ENCODE data around the gene PRKCE.

PRKCE gene

DNA sequence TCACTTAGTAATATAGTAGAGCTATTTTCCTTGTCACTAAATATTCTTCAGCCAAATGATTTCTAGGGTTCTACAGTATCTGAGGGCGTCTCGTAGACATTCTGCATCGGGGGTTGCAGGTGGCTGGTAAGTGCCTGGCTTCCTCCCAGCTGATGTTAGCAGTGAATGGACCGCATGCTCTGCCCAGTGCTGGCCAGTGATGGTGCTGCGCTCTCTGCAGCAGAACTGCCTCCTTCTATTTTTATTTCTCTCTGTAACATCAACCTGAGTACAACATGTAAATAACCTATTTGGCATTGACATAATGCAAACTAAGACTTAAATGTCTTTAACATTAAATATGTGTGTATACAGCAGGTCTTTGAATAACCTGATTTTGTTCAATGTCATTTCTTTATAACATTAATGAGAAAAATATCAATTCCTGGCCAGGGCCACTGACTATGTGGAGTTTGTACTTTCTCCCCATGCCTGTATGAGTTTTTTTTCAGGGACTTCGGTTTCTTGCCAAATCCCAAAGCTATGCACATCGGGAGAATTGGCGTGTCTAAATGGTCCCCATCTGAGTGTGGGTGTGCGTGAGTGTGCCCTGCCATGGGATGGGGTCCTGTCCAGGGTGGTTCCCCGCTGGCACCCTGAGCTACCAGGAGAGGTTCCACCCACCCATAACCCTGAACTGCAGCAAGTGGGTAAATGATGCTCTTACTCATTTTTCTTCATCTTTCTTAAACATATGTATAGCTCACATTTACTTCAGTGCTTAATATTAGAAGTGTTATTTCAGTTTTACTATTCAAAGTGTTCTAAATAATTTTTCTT lies 367.5 kb downstream of the PRKCE start:
- CTCF ChIA-PET: interaction anchor here (2.2 to 2.5 kb wide), 2 partner anchors 44 to 348 kb away, joined by 5 to 6 read pairs; no protein-coding TSS in a partner anchor
- Mint-ChIP-seq H3K27ac (peak overlapping the region; percentile 90), H3K9me3 (no peaks in the 10 kb centered on the region)

DNA sequence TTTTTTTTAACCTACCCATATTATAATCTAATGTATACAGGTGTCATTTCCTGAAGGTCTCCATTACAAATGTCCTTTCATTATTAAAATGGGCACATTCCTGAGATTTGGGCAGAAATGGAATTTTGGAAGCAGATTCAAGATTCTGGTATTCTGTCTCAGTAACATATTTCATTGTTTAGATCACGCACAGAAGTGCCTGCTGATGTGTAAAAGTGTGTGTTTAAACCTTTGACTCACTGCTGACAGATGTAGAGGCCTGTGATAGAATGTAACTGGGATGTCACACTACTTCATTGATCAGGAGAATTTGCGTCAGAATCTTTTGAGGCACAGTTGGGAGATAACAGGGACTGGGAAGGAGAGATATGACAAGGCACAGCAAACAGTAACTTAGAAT lies 368.9 kb downstream of the PRKCE start:
- Mint-ChIP-seq H3K4me3 (no peak overlapping the region), H3K9me3 (no peaks in the 10 kb centered on the region), H3K36me3 (peaks cover 11% of the 10 kb centered on the region), H3K4me1 (peaks cover 42% of the 10 kb centered on the region), H3K27ac (peak overlapping the region; percentile 90), H3K27me3 (no peaks in the 10 kb centered on the region)
- no peak for DNase-seq
- CTCF ChIA-PET: interaction anchor here (2.2 to 2.5 kb wide), 2 partner anchors 43 to 346 kb away, joined by 5 to 6 read pairs; no protein-coding TSS in a partner anchor

More for the DNA sequence above, 367.5 kb downstream of the PRKCE start:
- H3K4me3 Mint-ChIP-seq: peak overlapping the region; percentile 3
- H3K36me3 Mint-ChIP-seq: peaks cover 11% of the 10 kb centered on the region
- no peak for DNase-seq
- no peaks in the 10 kb centered on the region for H3K27me3 Mint-ChIP-seq
- peaks cover 42% of the 10 kb centered on the region for H3K4me1 Mint-ChIP-seq

GRCh38 chr2:46023165-46023854 lies 371.8 kb downstream of the PRKCE start:
- no peak overlapping the region for H3K4me3 Mint-ChIP-seq
- DNase-seq: no peak
- no peaks in the 10 kb centered on the region for H3K9me3 Mint-ChIP-seq
- peaks cover 37% of the 10 kb centered on the region for H3K4me1 Mint-ChIP-seq
- H3K27me3 Mint-ChIP-seq: no peaks in the 10 kb centered on the region
- CTCF ChIA-PET: interaction anchor here (1.0 kb wide), 1 partner anchor 30 kb away, joined by 3 read pairs; no protein-coding TSS in a partner anchor
- no peak overlapping the region for H3K27ac Mint-ChIP-seq
- H3K36me3 Mint-ChIP-seq: peaks cover 7% of the 10 kb centered on the region

- no peaks in the 10 kb centered on the region for H3K9me3 Mint-ChIP-seq
- H3K4me3 Mint-ChIP-seq: no peak overlapping the region
- H3K4me1 Mint-ChIP-seq: peaks cover 30% of the 10 kb centered on the region
- no peak overlapping the region for H3K27ac Mint-ChIP-seq
- CTCF ChIA-PET: no interaction called here
- DNase-seq: no peak
- H3K27me3 Mint-ChIP-seq: no peaks in the 10 kb centered on the region
- peaks cover 7% of the 10 kb centered on the region for H3K36me3 Mint-ChIP-seq
Observed at GRCh38 chr2:46024146-46024779, 372.8 kb downstream of the PRKCE start.

DNA sequence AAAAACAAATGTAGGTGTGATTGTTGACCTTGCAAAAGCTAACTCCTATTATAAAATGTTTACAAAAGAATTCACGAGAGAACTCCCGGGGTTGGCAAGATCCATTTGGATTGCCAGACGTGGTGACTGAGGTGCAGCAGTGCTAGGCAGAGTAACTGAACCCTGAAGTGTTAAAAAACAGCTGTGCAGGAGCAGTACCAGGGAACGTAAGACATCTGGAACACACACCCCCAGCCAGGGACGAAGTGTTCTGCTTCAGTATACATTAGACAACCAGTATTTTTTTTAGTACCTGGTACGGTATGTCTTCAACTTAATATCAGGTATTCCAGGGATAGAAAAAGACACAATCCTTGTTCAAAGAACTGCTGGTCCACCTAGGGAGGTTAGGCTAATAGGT lies 373.6 kb downstream of the PRKCE start:
- no peaks in the 10 kb centered on the region for H3K27me3 Mint-ChIP-seq
- H3K4me3 Mint-ChIP-seq: no peak overlapping the region
- CTCF ChIA-PET: no interaction called here
- no peak for DNase-seq
- peaks cover 7% of the 10 kb centered on the region for H3K36me3 Mint-ChIP-seq
- H3K4me1 Mint-ChIP-seq: peaks cover 22% of the 10 kb centered on the region
- no peak overlapping the region for H3K27ac Mint-ChIP-seq
- H3K9me3 Mint-ChIP-seq: no peaks in the 10 kb centered on the region

DNA sequence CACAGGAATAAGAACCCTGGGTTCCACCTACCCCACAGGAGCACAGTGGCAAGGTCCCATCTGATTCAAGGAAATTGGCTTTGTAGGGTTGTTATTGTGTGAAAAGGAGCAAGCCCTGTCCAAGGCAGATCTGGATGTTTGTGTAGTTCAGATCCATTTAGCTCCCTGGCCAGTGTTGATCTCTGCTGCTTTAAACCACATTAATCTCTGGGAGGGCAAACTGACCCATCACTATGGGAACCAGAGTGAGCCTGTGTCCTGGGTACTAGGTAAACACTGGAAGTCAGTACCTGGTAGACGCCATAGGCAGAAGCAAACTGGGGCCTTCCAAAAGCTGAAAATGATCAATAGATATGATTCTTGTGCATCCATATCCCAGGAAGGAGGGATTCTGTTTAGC lies 374.2 kb downstream of the PRKCE start:
- Mint-ChIP-seq H3K4me3 (no peak overlapping the region), H3K27ac (no peak overlapping the region), H3K27me3 (no peaks in the 10 kb centered on the region), H3K36me3 (peaks cover 4% of the 10 kb centered on the region), H3K9me3 (no peaks in the 10 kb centered on the region), H3K4me1 (peaks cover 16% of the 10 kb centered on the region)
- DNase-seq: no peak
- CTCF ChIA-PET: no interaction called here

GRCh38 chr2:46026431-46026830 lies 375.0 kb downstream of the PRKCE start:
- CTCF ChIA-PET: interaction anchor here (1.0 kb wide), 1 partner anchor 16 kb away, joined by 3 read pairs; no protein-coding TSS in a partner anchor
- no peak overlapping the region for H3K27ac Mint-ChIP-seq

GRCh38 chr2:46029332-46029811 lies 377.9 kb downstream of the PRKCE start:
- Mint-ChIP-seq H3K27me3 (no peaks in the 10 kb centered on the region), H3K27ac (no peak overlapping the region), H3K4me3 (no peak overlapping the region), H3K36me3 (no peaks in the 10 kb centered on the region), H3K4me1 (no peaks in the 10 kb centered on the region), H3K9me3 (no peaks in the 10 kb centered on the region)
- no peak for DNase-seq
- CTCF ChIA-PET: interaction anchor here (0.7 to 1.3 kb wide), 5 partner anchors 13 to 433 kb away, joined by 3 to 4 read pairs (median 4); no protein-coding TSS in a partner anchor

More at GRCh38 chr2:46026431-46026830, 375.0 kb downstream of the PRKCE start:
- DNase-seq: no peak
- Mint-ChIP-seq H3K9me3 (no peaks in the 10 kb centered on the region), H3K27me3 (no peaks in the 10 kb centered on the region), H3K4me1 (peaks cover 11% of the 10 kb centered on the region), H3K4me3 (no peak overlapping the region), H3K36me3 (peaks cover 2% of the 10 kb centered on the region)

DNA sequence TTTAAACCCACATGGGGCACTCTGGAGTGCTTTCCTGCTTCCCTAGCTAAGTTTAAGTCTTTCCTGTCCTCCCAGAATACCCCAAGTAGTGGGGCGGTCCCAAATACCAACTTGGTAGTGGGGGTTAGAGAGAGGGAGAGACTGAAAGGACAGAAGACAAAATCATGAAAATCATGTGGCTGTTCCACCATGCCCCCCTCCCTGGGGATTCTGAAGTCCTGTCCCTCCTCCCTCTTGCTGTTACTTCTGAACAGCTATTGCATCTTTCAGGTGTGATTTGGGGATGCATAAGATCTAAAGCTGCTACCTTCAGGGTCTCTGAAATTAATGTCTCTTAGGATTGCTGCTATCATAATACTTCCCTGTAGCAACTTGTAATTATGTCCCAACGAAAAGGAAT lies 378.9 kb downstream of the PRKCE start:
- Mint-ChIP-seq H3K27ac (no peak overlapping the region), H3K9me3 (no peaks in the 10 kb centered on the region), H3K4me1 (no peaks in the 10 kb centered on the region), H3K4me3 (no peak overlapping the region), H3K27me3 (no peaks in the 10 kb centered on the region), H3K36me3 (no peaks in the 10 kb centered on the region)
- CTCF ChIA-PET: interaction anchor here (0.7 to 1.3 kb wide), 2 partner anchors 19 to 33 kb away, joined by 3 to 4 read pairs; no protein-coding TSS in a partner anchor
- no peak for DNase-seq

GRCh38 chr2:46032161-46032813 lies 380.8 kb downstream of the PRKCE start:
- no peak overlapping the region for H3K27ac Mint-ChIP-seq

DNA sequence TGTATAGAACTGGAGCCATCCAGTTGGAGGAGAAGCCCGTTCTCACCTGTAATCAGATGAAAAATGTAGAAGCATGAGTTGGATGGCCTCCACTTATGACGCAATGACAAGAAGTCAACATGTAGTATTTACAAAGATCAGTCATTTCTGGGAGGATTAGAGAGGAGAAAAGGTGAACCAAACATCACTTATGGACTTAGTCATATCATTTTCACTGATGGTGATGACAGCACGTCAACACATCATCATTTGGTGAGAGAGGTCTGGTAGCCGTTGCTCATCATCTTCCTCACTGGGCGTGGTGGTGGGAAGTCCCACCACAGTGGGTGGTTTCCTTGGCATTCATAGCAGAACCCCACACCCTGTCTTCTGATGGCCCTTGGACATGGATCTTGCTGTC lies 381.5 kb downstream of the PRKCE start:
- CTCF ChIA-PET: no interaction called here
- no peak for DNase-seq
- H3K9me3 Mint-ChIP-seq: no peaks in the 10 kb centered on the region
- no peak overlapping the region for H3K27ac Mint-ChIP-seq
- no peak overlapping the region for H3K4me3 Mint-ChIP-seq
- H3K36me3 Mint-ChIP-seq: no peaks in the 10 kb centered on the region
- H3K27me3 Mint-ChIP-seq: no peaks in the 10 kb centered on the region
- no peaks in the 10 kb centered on the region for H3K4me1 Mint-ChIP-seq

More at GRCh38 chr2:46032161-46032813, 380.8 kb downstream of the PRKCE start:
- H3K36me3 Mint-ChIP-seq: no peaks in the 10 kb centered on the region
- CTCF ChIA-PET: interaction anchor here (0.7 kb wide), 1 partner anchor 428 kb away, joined by 3 read pairs; no protein-coding TSS in a partner anchor
- no peaks in the 10 kb centered on the region for H3K9me3 Mint-ChIP-seq
- DNase-seq: no peak
- H3K4me1 Mint-ChIP-seq: no peaks in the 10 kb centered on the region
- no peaks in the 10 kb centered on the region for H3K27me3 Mint-ChIP-seq
- no peak overlapping the region for H3K4me3 Mint-ChIP-seq

DNA sequence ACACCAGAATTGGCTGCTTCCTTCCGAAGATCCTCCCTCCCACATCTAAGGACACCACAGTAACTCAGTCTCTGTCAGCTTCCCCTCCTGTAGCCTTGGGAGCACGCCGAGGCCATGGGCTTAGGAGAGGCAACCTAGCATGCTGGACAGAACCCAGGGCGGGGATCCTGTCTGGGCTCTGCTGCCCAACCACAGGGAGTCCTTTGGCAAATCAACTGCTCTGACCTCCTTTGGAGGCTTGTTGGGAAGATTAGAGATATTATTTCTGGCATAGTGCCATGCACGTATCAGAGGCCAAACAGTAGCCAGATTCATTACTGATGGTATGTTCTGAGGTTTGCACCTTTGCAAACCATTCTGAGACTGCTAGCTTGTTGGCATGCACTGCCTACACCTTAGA lies 383.1 kb downstream of the PRKCE start:
- CTCF ChIA-PET: no interaction called here
- H3K4me3 Mint-ChIP-seq: no peak overlapping the region
- no peaks in the 10 kb centered on the region for H3K27me3 Mint-ChIP-seq
- DNase-seq: no peak
- H3K36me3 Mint-ChIP-seq: no peaks in the 10 kb centered on the region
- H3K4me1 Mint-ChIP-seq: no peaks in the 10 kb centered on the region
- no peaks in the 10 kb centered on the region for H3K9me3 Mint-ChIP-seq
- H3K27ac Mint-ChIP-seq: no peak overlapping the region

- Mint-ChIP-seq H3K27me3 (no peaks in the 10 kb centered on the region), H3K27ac (no peak overlapping the region)
- CTCF ChIA-PET: interaction anchor here (0.6 kb wide), 1 partner anchor 557 kb away, joined by 3 read pairs; no protein-coding TSS in a partner anchor
Observed at GRCh38 chr2:46036929-46037328, 385.5 kb downstream of the PRKCE start.

More at GRCh38 chr2:46036929-46037328, 385.5 kb downstream of the PRKCE start:
- no peaks in the 10 kb centered on the region for H3K4me1 Mint-ChIP-seq
- H3K36me3 Mint-ChIP-seq: no peaks in the 10 kb centered on the region
- no peak overlapping the region for H3K4me3 Mint-ChIP-seq
- DNase-seq: no peak
- H3K9me3 Mint-ChIP-seq: no peaks in the 10 kb centered on the region
